Body of pancreas (tissue), 4 donors: ENCODE data around the gene ZNF423.

Experiments
- POLR2A ChIP-seq, 3 donors: fragments of 450-650 bp; IDR thresholded peaks; one replicate each; pipeline ENCODE4 v1.6.1; 2016; ENCODE audit warnings: antibody characterized with exemption in 3 of 3, mild to moderate bottlenecking in 2 of 3
- TF ChIP-seq, protein P1 (sequence below), 7 experiments: fragments of 450-650 bp in 4 of 7; fragments of 200-600 bp in 3 of 7; sonication (generic) in 3 of 7; IDR thresholded peaks; one replicate each; pipeline ENCODE4 v1.5.1; 2016 to 2019; ENCODE audit warnings: antibody characterized with exemption in 7 of 7

DNA sequence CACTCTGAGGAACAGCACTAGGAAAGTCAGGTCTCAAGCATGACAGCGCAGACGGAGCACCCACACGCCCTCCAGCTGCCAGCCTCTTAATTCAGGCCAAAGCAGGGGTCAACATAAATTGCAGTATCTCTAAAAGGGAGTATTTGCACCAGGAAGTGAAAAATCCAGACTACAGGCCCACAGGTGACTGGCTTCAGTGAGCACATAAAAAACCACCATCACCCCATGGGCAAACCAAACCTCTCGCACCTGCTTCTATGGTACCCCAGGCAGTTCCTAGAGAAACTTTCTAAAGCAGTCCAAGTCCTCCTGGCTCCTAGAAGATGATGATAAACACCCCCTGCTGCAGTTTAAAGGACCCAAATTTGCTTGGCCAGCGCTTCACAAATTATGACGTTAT is 129.8 kb downstream of the ZNF423 start:
- TF ChIP-seq, protein P1, sequence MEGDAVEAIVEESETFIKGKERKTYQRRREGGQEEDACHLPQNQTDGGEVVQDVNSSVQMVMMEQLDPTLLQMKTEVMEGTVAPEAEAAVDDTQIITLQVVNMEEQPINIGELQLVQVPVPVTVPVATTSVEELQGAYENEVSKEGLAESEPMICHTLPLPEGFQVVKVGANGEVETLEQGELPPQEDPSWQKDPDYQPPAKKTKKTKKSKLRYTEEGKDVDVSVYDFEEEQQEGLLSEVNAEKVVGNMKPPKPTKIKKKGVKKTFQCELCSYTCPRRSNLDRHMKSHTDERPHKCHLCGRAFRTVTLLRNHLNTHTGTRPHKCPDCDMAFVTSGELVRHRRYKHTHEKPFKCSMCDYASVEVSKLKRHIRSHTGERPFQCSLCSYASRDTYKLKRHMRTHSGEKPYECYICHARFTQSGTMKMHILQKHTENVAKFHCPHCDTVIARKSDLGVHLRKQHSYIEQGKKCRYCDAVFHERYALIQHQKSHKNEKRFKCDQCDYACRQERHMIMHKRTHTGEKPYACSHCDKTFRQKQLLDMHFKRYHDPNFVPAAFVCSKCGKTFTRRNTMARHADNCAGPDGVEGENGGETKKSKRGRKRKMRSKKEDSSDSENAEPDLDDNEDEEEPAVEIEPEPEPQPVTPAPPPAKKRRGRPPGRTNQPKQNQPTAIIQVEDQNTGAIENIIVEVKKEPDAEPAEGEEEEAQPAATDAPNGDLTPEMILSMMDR (IDR thresholded peaks at IDR 0.05) = no peak
- TF ChIP-seq POLR2A (IDR thresholded peaks at IDR 0.05) = no peak
